HTR-8/SVneo (cell line): Measurements from ENCODE around the gene SYT1.
"Not testable (repeated sequence)": the region's sequence is repeated elsewhere in the genome, so short reads cannot be mapped to it uniquely, and the experiment has no call there.

Experiments used
- DNase-seq: peaks from one replicate; pipeline ENCODE4 v3.0.0; 2011; ENCODE audit warnings: low spot score, mixed read lengths; ENCODE audit not compliant: insufficient read length
- FAIRE-seq: peaks from 2 replicates; lab custom pipeline; 2011; peaks lifted over from hg19 to GRCh38; lab: Jason Lieb, UNC

The SYT1 gene

GRCh38 chr12:79186506-79186905, 321.9 kb downstream of the SYT1 start:
- FAIRE-seq (no peak), DNase-seq (no peak)

- FAIRE-seq, result no peak
- no peak for DNase-seq
Observed at GRCh38 chr12:79187032-79187431, 322.5 kb downstream of the SYT1 start.

GRCh38 chr12:79191391-79191790, 326.8 kb downstream of the SYT1 start:
- FAIRE-seq, result no peak
- no peak for DNase-seq

GRCh38 chr12:79194595-79194994, 330.0 kb downstream of the SYT1 start:
- no peak for DNase-seq
- FAIRE-seq, result no peak

GRCh38 chr12:79199166-79199565, 334.6 kb downstream of the SYT1 start:
- FAIRE-seq (no peak), DNase-seq (no peak)

GRCh38 chr12:79200176-79200575, 335.6 kb downstream of the SYT1 start:
- FAIRE-seq (no peak), DNase-seq (no peak)

GRCh38 chr12:79203058-79203647, 338.6 kb downstream of the SYT1 start:
- FAIRE-seq, result no peak
- DNase-seq, result no peak

- no peak for DNase-seq
- no peak for FAIRE-seq
Observed at GRCh38 chr12:79206871-79207270, 342.3 kb downstream of the SYT1 start.

GRCh38 chr12:79210403-79210802, 345.8 kb downstream of the SYT1 start:
- FAIRE-seq, result not testable (repeated sequence)

GRCh38 chr12:79217306-79217705, 352.7 kb downstream of the SYT1 start:
- DNase-seq, result no peak
- FAIRE-seq, result no peak

More at GRCh38 chr12:79210403-79210802, 345.8 kb downstream of the SYT1 start:
- not testable (repeated sequence) for DNase-seq

GRCh38 chr12:79223210-79223609, 358.6 kb downstream of the SYT1 start:
- no peak for DNase-seq
- no peak for FAIRE-seq

GRCh38 chr12:79223761-79224160, 359.2 kb downstream of the SYT1 start:
- FAIRE-seq (no peak), DNase-seq (no peak)

- DNase-seq (no peak), FAIRE-seq (no peak)
Observed at GRCh38 chr12:79227091-79227490, 362.5 kb downstream of the SYT1 start.

GRCh38 chr12:79227646-79228045, 363.1 kb downstream of the SYT1 start:
- FAIRE-seq, result no peak
- no peak for DNase-seq

GRCh38 chr12:79233341-79233781, 368.8 kb downstream of the SYT1 start:
- FAIRE-seq, result no peak
- no peak for DNase-seq

- FAIRE-seq (no peak), DNase-seq (no peak)
Observed at GRCh38 chr12:79236920-79237319, 372.3 kb downstream of the SYT1 start.

- FAIRE-seq (no peak), DNase-seq (no peak)
Observed at GRCh38 chr12:79238246-79238645, 373.7 kb downstream of the SYT1 start.

GRCh38 chr12:79247494-79247893, 382.9 kb downstream of the SYT1 start:
- DNase-seq, result no peak
- FAIRE-seq, result no peak

GRCh38 chr12:79250186-79250585, 385.6 kb downstream of the SYT1 start:
- DNase-seq, result no peak
- no peak for FAIRE-seq

GRCh38 chr12:79250960-79251755, 386.6 kb downstream of the SYT1 start:
- DNase-seq (no peak), FAIRE-seq (no peak)

- DNase-seq (no peak), FAIRE-seq (no peak)
Observed at GRCh38 chr12:79252358-79253075, 387.9 kb downstream of the SYT1 start.
